Activated naive CD8-positive, alpha-beta T cell (primary cell): ENCODE measurements around the gene METTL25.

Experiments
- H3K27ac Mint-ChIP-seq: one replicate; pipeline ENCODE4 v1.8.0; 2021; ENCODE audit warnings: mixed read lengths
- H3K27me3 Mint-ChIP-seq: one replicate; pipeline ENCODE4 v1.8.0; 2021; ENCODE audit warnings: mixed read lengths
- H3K36me3 Mint-ChIP-seq: one replicate; pipeline ENCODE4 v1.8.0; 2021; ENCODE audit warnings: mixed read lengths
- H3K4me1 Mint-ChIP-seq: one replicate; pipeline ENCODE4 v1.8.0; 2021; ENCODE audit warnings: low read depth, mixed read lengths
- H3K4me3 Mint-ChIP-seq: one replicate; pipeline ENCODE4 v1.8.0; 2021; ENCODE audit warnings: mild to moderate bottlenecking, mixed read lengths
- H3K9me3 Mint-ChIP-seq: one replicate; pipeline ENCODE4 v1.8.0; 2021; ENCODE audit warnings: low read depth, mixed read lengths

METTL25 gene

DNA sequence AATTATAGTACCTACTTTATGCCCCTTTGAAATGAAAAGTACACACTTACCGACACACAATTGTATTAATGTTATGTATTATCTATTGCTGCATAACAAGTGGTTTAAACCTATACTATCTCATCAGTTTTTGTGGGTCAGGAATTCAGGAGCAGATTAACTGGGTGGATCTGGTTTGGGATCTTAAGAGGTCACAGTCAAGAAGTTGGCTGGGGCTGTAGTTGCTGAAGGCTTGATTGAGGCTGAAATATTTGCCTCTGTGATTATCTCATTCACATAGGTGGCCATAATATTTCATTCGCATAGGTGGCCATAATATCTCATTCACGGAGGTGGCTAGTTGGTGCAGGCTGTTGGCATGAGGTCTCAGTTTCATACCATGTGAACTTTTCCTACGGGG is 5.7 kb downstream of the METTL25 start:
- Mint-ChIP-seq H3K36me3 (peaks cover 16% of the 10 kb centered on the region), H3K4me3 (no peak overlapping the region), H3K27me3 (no peaks in the 10 kb centered on the region), H3K4me1 (peaks cover 48% of the 10 kb centered on the region), H3K9me3 (no peaks in the 10 kb centered on the region), H3K27ac (no peak overlapping the region)

DNA sequence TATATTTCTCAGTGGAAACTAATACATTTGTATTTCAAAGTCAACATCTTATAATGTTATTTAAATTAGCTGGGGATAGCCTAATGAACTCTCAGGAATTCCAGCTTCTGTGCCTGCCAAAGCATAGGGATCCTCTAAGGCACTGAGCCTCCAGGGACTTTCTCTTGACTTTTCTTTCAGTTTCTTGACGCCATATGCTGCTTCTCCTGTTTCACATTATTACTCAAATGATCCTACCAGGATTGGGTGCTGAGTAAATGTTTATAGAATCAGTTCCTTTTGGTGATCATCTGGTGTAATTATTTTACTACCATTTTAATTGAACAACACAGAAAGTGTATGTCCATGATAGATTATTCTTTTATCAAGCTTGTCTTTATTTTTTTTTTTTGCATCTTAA is 7.9 kb downstream of the METTL25 start:
- Mint-ChIP-seq H3K4me3 (no peak overlapping the region), H3K36me3 (peaks cover 17% of the 10 kb centered on the region), H3K27ac (no peak overlapping the region), H3K4me1 (peaks cover 28% of the 10 kb centered on the region), H3K27me3 (no peaks in the 10 kb centered on the region), H3K9me3 (no peaks in the 10 kb centered on the region)

GRCh38 chr12:82375201-82375600 is 16.9 kb downstream of the METTL25 start:
- Mint-ChIP-seq H3K27ac (no peak overlapping the region), H3K36me3 (peaks cover 23% of the 10 kb centered on the region), H3K4me3 (no peak overlapping the region), H3K4me1 (no peaks in the 10 kb centered on the region), H3K9me3 (peaks cover 4% of the 10 kb centered on the region), H3K27me3 (no peaks in the 10 kb centered on the region)

GRCh38 chr12:82378997-82379396 is 20.7 kb downstream of the METTL25 start:
- Mint-ChIP-seq H3K9me3 (peaks cover 4% of the 10 kb centered on the region), H3K27me3 (no peaks in the 10 kb centered on the region), H3K4me3 (no peak overlapping the region), H3K4me1 (no peaks in the 10 kb centered on the region), H3K36me3 (peaks cover 16% of the 10 kb centered on the region), H3K27ac (no peak overlapping the region)

DNA sequence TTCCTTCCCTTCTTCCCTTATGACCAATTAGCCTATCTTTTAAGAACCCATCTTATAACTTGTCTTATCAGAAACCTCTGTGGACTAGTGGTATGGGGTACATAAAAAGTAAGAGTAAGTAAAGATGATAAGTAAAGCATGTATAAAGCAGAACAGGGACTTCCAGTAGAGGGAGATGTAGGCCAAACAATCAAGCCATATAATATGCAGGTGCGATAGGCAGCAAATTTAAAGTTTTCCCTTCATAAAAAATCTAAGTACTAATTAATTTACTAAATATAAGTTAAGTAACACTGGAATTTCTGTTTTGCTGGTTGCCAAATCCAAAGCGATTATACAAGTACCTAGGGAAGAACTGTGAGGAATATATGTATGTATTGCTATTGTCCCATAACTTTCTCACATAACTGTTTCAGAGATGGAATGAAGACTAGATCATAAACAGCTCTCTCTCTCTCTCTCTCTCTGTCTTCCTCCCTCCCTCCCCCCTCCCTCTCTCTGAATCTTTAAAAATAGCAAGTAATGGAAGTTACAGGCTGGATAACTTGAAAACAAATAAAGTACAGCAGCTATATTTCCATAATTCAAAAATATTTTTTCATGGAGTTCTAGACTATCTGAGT is 25.7 kb downstream of the METTL25 start:
- Mint-ChIP-seq H3K4me3 (no peak overlapping the region), H3K27ac (no peak overlapping the region), H3K27me3 (no peaks in the 10 kb centered on the region), H3K9me3 (no peaks in the 10 kb centered on the region), H3K36me3 (peaks cover 19% of the 10 kb centered on the region), H3K4me1 (no peaks in the 10 kb centered on the region)

DNA sequence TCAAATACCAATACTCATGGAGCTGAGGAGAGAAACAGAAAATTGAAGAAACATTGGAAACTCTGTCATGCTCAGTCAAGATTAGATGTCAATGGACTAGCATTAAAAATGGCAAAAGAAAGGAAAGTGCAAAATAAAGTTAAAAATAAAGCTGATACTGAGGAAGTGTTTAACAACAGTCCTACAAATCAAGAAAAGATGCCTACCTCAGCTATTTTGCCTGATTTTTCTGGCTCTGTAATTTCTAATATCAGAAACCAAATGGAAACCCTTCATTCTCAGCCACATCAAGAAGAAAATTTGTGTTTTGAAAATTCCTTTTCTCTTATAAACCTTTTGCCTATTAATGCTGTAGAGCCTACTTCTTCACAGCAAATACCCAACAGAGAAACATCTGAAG is 40.5 kb downstream of the METTL25 start:
- Mint-ChIP-seq H3K4me1 (no peaks in the 10 kb centered on the region), H3K9me3 (no peaks in the 10 kb centered on the region), H3K4me3 (no peak overlapping the region), H3K36me3 (peaks cover 14% of the 10 kb centered on the region), H3K27ac (no peak overlapping the region), H3K27me3 (no peaks in the 10 kb centered on the region)

DNA sequence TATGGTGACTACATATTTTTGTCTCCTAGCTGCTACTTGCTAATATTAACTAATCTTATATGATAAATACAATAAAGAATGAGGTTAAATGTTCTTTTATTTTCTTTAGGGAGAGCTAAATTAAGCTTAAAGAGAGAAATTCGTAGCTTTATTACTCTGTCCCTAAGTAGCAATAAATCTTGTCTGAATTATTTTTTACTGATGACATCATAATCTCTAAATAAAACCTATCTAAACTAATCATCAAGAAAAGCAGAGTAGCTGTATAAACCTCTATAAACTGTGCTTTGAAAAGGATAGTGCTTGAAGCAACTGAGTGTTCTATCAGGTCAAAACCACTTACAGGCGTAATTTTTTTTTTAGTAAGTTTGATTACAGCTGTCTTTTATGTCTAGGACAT is 42.5 kb downstream of the METTL25 start:
- no peak overlapping the region for H3K4me3 Mint-ChIP-seq
- H3K36me3 Mint-ChIP-seq, result peaks cover 18% of the 10 kb centered on the region
- H3K27me3 Mint-ChIP-seq, result no peaks in the 10 kb centered on the region
- H3K9me3 Mint-ChIP-seq, result no peaks in the 10 kb centered on the region
- H3K27ac Mint-ChIP-seq, result no peak overlapping the region
- no peaks in the 10 kb centered on the region for H3K4me1 Mint-ChIP-seq

DNA sequence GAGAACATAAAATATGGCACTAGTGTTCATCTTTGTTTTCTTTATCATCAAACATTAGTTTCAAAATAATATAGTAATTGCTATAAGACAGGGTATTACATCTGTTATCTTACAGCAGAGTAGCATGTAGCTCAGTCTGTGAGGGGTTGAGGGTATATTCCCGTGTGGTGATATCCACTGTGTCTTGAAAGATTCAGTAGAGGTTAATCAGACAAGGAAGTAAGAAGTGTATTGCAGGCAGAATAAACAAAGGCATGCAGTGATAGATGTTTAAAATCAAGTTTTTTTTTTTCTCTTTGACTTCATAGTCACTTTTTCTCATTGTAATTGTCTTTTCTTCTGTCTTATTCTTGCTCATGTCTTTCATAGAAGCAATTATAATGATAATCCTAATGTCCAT is 48.3 kb downstream of the METTL25 start:
- Mint-ChIP-seq H3K9me3 (no peaks in the 10 kb centered on the region), H3K27ac (no peak overlapping the region), H3K27me3 (no peaks in the 10 kb centered on the region), H3K4me3 (no peak overlapping the region), H3K36me3 (peaks cover 32% of the 10 kb centered on the region), H3K4me1 (no peaks in the 10 kb centered on the region)

GRCh38 chr12:82407481-82407880 is 49.2 kb downstream of the METTL25 start:
- H3K36me3 Mint-ChIP-seq, result peaks cover 32% of the 10 kb centered on the region
- H3K9me3 Mint-ChIP-seq, result no peaks in the 10 kb centered on the region
- H3K27ac Mint-ChIP-seq, result no peak overlapping the region
- H3K4me1 Mint-ChIP-seq, result no peaks in the 10 kb centered on the region
- H3K4me3 Mint-ChIP-seq, result no peak overlapping the region
- no peaks in the 10 kb centered on the region for H3K27me3 Mint-ChIP-seq

- Mint-ChIP-seq H3K9me3 (no peaks in the 10 kb centered on the region), H3K4me1 (no peaks in the 10 kb centered on the region), H3K4me3 (no peak overlapping the region), H3K27ac (no peak overlapping the region), H3K36me3 (peaks cover 28% of the 10 kb centered on the region), H3K27me3 (no peaks in the 10 kb centered on the region)
Observed at GRCh38 chr12:82408844-82409243, 50.5 kb downstream of the METTL25 start.

- Mint-ChIP-seq H3K9me3 (no peaks in the 10 kb centered on the region), H3K27me3 (no peaks in the 10 kb centered on the region), H3K36me3 (peaks cover 20% of the 10 kb centered on the region), H3K27ac (no peak overlapping the region), H3K4me3 (no peak overlapping the region), H3K4me1 (no peaks in the 10 kb centered on the region)
Observed at GRCh38 chr12:82411546-82412230, 53.4 kb downstream of the METTL25 start.

DNA sequence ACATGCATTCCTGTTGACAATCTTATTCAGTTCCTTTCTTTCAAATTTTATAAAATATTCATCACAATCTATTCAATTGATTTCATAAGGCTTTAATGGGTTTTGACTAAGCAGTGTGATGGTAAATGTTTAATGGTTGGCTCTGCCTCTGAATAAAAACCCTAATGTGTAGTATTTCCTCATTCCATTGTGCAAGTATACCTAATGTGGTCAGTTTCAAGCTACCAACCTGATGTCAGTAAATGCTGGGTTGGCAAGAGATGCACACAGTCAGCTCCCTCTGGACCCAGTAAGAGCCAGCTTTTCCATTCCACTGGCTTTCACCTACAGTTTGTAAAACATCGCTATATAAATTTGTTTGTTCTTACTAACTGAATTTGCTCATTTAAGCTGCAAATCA is 53.9 kb downstream of the METTL25 start:
- H3K27me3 Mint-ChIP-seq, result no peaks in the 10 kb centered on the region
- no peak overlapping the region for H3K4me3 Mint-ChIP-seq
- H3K27ac Mint-ChIP-seq, result no peak overlapping the region
- peaks cover 22% of the 10 kb centered on the region for H3K36me3 Mint-ChIP-seq
- H3K4me1 Mint-ChIP-seq, result no peaks in the 10 kb centered on the region
- no peaks in the 10 kb centered on the region for H3K9me3 Mint-ChIP-seq

DNA sequence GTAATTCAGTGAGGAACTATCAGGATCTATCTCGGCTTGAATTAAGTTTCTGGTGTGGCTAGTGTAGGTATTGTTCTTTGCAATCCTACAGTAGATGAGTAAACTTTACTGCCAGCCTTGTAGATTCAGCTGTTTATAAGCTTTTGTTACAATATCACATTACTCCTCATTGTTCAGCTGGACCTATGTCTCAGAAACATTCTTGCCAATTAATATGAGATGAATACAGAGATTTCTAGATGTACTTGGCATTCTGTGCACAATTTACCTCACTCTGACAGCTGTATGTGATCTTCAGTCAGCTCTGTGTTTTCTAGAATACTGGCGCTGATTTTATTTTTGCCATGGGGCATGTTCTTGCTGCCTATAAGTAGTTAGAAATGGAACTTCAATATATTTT is 55.7 kb downstream of the METTL25 start:
- H3K4me3 Mint-ChIP-seq, result no peak overlapping the region
- no peaks in the 10 kb centered on the region for H3K4me1 Mint-ChIP-seq
- no peak overlapping the region for H3K27ac Mint-ChIP-seq
- H3K27me3 Mint-ChIP-seq, result no peaks in the 10 kb centered on the region
- H3K36me3 Mint-ChIP-seq, result peaks cover 27% of the 10 kb centered on the region
- H3K9me3 Mint-ChIP-seq, result no peaks in the 10 kb centered on the region

GRCh38 chr12:82414926-82415325 is 56.6 kb downstream of the METTL25 start:
- H3K4me3 Mint-ChIP-seq, result no peak overlapping the region
- H3K27ac Mint-ChIP-seq, result no peak overlapping the region
- H3K36me3 Mint-ChIP-seq, result peaks cover 27% of the 10 kb centered on the region
- no peaks in the 10 kb centered on the region for H3K27me3 Mint-ChIP-seq
- no peaks in the 10 kb centered on the region for H3K4me1 Mint-ChIP-seq
- H3K9me3 Mint-ChIP-seq, result no peaks in the 10 kb centered on the region

GRCh38 chr12:82415402-82415801 is 57.1 kb downstream of the METTL25 start:
- Mint-ChIP-seq H3K27ac (no peak overlapping the region), H3K4me1 (no peaks in the 10 kb centered on the region), H3K9me3 (no peaks in the 10 kb centered on the region), H3K36me3 (peaks cover 29% of the 10 kb centered on the region), H3K4me3 (no peak overlapping the region), H3K27me3 (no peaks in the 10 kb centered on the region)

DNA sequence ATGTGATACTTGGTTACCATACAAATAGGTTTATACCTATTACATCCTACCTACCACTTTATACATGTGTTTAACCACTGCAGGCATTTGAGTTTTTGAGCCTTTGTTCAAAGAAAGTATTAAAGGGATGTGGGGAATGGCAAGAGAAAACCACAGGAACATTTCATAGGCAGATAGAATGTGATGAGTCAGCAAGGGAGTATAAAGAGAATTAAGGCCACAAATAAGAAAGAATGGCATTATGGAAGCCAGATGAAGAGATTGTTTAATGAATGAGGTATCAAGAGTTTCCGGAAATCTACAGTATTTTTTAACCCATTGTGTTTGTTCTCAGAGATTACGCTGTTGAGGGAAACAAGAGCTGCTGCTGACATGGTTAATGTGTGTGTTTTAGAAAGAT is 66.9 kb downstream of the METTL25 start:
- H3K9me3 Mint-ChIP-seq, result no peaks in the 10 kb centered on the region
- no peak overlapping the region for H3K27ac Mint-ChIP-seq
- peaks cover 10% of the 10 kb centered on the region for H3K36me3 Mint-ChIP-seq

More for the DNA sequence above, 66.9 kb downstream of the METTL25 start:
- H3K4me1 Mint-ChIP-seq, result peaks cover 18% of the 10 kb centered on the region
- H3K4me3 Mint-ChIP-seq, result no peak overlapping the region
- H3K27me3 Mint-ChIP-seq, result no peaks in the 10 kb centered on the region
